Naive thymus-derived CD4-positive, alpha-beta T cell (primary cell): ENCODE data around the gene HEYL. TPM values are rescaled to one million over a fixed set of nuclear protein-coding genes. Genes with fewer than 3 reads are reported as not detected.

ENCODE experiments used
- ATAC-seq: fragments of 150-1000 bp; cut with Tn5 transposase; 2 replicates; pipeline ENCODE4 v1.10.0; 2021; ENCODE audit warnings: mild to moderate bottlenecking, moderate library complexity
- CTCF ChIA-PET: fragments of 350-600 bp; sonication (Branson Sonifier 250); formaldehyde crosslinking; loops from one replicate; lab custom pipeline; 2021; ENCODE audit warnings: antibody characterized with exemption; lab: Charles Lee
- POLR2A ChIA-PET: fragments of 350-600 bp; sonication (Branson Sonifier 250); formaldehyde crosslinking; loops from one replicate; lab custom pipeline; 2021; ENCODE audit warnings: antibody characterized with exemption, inconsistent platforms; lab: Charles Lee
- DNase-seq, 9 donors: peaks; one replicate each; pipeline versions ENCODE4 v3.0.0 to v3.0.0-alpha.2; 2020 to 2022; ENCODE audit warnings: mixed read lengths in 1 of 9
- H3K27ac ChIP-seq: one replicate; pipeline ENCODE4 v1.7.0; 2013; ENCODE audit warnings: mild to moderate bottlenecking, low read depth, low read length, moderate library complexity
- H3K27me3 ChIP-seq, 2 donors: one replicate each; pipeline ENCODE4 v1.7.0; 2013; ENCODE audit warnings: low read length in 2 of 2, mild to moderate bottlenecking in 2 of 2, moderate library complexity in 2 of 2; ENCODE audit not compliant: control insufficient read depth in 2 of 2, insufficient read depth in 2 of 2
- H3K36me3 ChIP-seq, 3 experiments: 1 replicate in 2 of 3; 2 replicates in 1 of 3; pipeline ENCODE4 v1.7.0; 2013; ENCODE audit warnings: low read length in 3 of 3, mild to moderate bottlenecking in 3 of 3, moderate library complexity in 1 of 3; ENCODE audit not compliant: insufficient read depth in 3 of 3, control insufficient read depth in 2 of 3
- H3K4me1 ChIP-seq, 2 donors: one replicate each; pipeline ENCODE4 v1.7.0; 2013; ENCODE audit warnings: low read length in 2 of 2, mild to moderate bottlenecking in 2 of 2, moderate library complexity in 1 of 2; ENCODE audit not compliant: control insufficient read depth in 2 of 2, insufficient read depth in 2 of 2
- H3K4me3 ChIP-seq: 2 replicates; pipeline ENCODE4 v1.7.0; 2013; ENCODE audit warnings: mild to moderate bottlenecking, low read length
- H3K9me3 ChIP-seq, 3 experiments: 1 replicate in 2 of 3; 2 replicates in 1 of 3; pipeline ENCODE4 v1.7.0; 2013; ENCODE audit warnings: low read length in 3 of 3; ENCODE audit not compliant: control insufficient read depth in 2 of 3
- H3K27ac Mint-ChIP-seq, 9 donors: one replicate each; pipeline ENCODE4 v1.8.0; 2020 to 2022; ENCODE audit warnings: mixed read lengths in 9 of 9, mild to moderate bottlenecking in 8 of 9, moderate library complexity in 5 of 9, inconsistent platforms in 2 of 9
- H3K27me3 Mint-ChIP-seq, 5 donors: one replicate each; pipeline ENCODE4 v1.8.0; 2021 to 2022; ENCODE audit warnings: mixed read lengths in 5 of 5, mild to moderate bottlenecking in 1 of 5
- H3K36me3 Mint-ChIP-seq, 5 donors: one replicate each; pipeline ENCODE4 v1.8.0; 2020 to 2022; ENCODE audit warnings: mixed read lengths in 5 of 5, mild to moderate bottlenecking in 3 of 5, inconsistent platforms in 1 of 5
- H3K4me1 Mint-ChIP-seq, 7 donors: one replicate each; pipeline ENCODE4 v1.8.0; 2020 to 2022; ENCODE audit warnings: mixed read lengths in 7 of 7, mild to moderate bottlenecking in 3 of 7, inconsistent platforms in 1 of 7
- H3K4me3 Mint-ChIP-seq, 10 donors: one replicate each; pipeline ENCODE4 v1.8.0; 2020 to 2022; ENCODE audit warnings: mild to moderate bottlenecking in 10 of 10, mixed read lengths in 10 of 10, moderate library complexity in 6 of 10, inconsistent platforms in 2 of 10
- H3K9me3 Mint-ChIP-seq, 11 donors: one replicate each; pipeline ENCODE4 v1.8.0; 2020 to 2022; ENCODE audit warnings: mixed read lengths in 11 of 11, mild to moderate bottlenecking in 4 of 11, inconsistent platforms in 1 of 11, moderate library complexity in 1 of 11
- intact Hi-C, 2 donors: fragments of 100-400 bp; cut with micrococcal nuclease; formaldehyde crosslinking; loops; one replicate each; pipeline ENCODE4 v1.15.1; 2023
- polyA plus RNA-seq, 2 donors: library from polyadenylated mRNA; unstranded; fragments of 300-500 nt; fragmentation: Illumina TruSeq; gene quantifications; one replicate each; pipeline ENCODE4 v1.2.3, GENCODE V29; 2021
- total RNA-seq, 6 experiments: library from RNA in 5 of 6; stranded (reverse) in 5 of 6; gene quantifications; 1 replicate in 5 of 6; 2 replicates in 1 of 6; pipeline ENCODE4 v1.2.3 and lab custom pipeline; 2021 to 2026

Gene HEYL
- total RNA-seq (under 1 TPM in 2 of 5 experiments, not detected in 3; 0.08 to 0.16 TPM), polyA plus RNA-seq (under 1 TPM in 1 of 2 donors, not detected in 1; 0.18 TPM), total RNA-seq (lab: John Stamatoyannopoulos, UW) (0.40 reads per million)

- no peaks in the 10 kb centered on the region for H3K9me3 ChIP-seq
- DNase-seq: peak; percentile 18 to 84 (median 38)
- ChIA-PET CTCF (interaction anchor here (0.7 kb wide), 1 partner anchor 31 kb away, joined by 4 read pairs; no protein-coding TSS in a partner anchor), POLR2A (no interaction called here)
- Mint-ChIP-seq H3K36me3 (no peaks in the 10 kb centered on the region), H3K4me3 (peak within 1 kb of the TSS; percentile 53 to 82 (median 65)), H3K9me3 (peaks cover 0 to 3% (median 0%) of the 10 kb centered on the region in 11 donors), H3K27ac (no peak within 1 kb of the TSS), H3K4me1 (peaks cover 0 to 4% (median 0%) of the 10 kb centered on the region in 7 donors), H3K27me3 (peaks cover 22 to 65% (median 27%) of the 10 kb centered on the region in 5 donors)
- H3K4me1 ChIP-seq: no peaks in the 10 kb centered on the region
- H3K27me3 ChIP-seq: no peaks in the 10 kb centered on the region
- intact Hi-C loops: no loop called here
- ATAC-seq: peak; percentile 80
- H3K27ac ChIP-seq: no peak within 1 kb of the TSS
- H3K4me3 ChIP-seq: peak within 1 kb of the TSS; percentile 30
- no peaks in the 10 kb centered on the region for H3K36me3 ChIP-seq
Measured at GRCh38 chr1:39639305-39640130, at the start of gene HEYL. Gene HEYL, minus strand, starts transcription at chr1:39639643. Its CDS starts 18 bp downstream, at chr1:39639625.

- ChIA-PET POLR2A (interaction anchor here (0.9 to 6.2 kb wide), 3 partner anchors 8 to 114 kb away, joined by 3 to 76 read pairs (median 4); no protein-coding TSS in a partner anchor), CTCF (interaction anchor here (0.7 to 1.3 kb wide), 2 partner anchors 9 to 31 kb away, joined by 3 to 7 read pairs; no protein-coding TSS in a partner anchor)
- intact Hi-C loops: no loop called here
- H3K27ac Mint-ChIP-seq: peak overlapping the region in 2 of 9 donors; percentile 34 to 86
- peaks cover 0 to 60% (median 21%) of the 10 kb centered on the region in 5 donors for H3K27me3 Mint-ChIP-seq
- peak overlapping the region in 3 of 10 donors; percentile 53 to 88 (median 74) for H3K4me3 Mint-ChIP-seq
- ATAC-seq: no peak
- Histone ChIP-seq H3K27ac (no peak overlapping the region), H3K36me3 (no peaks in the 10 kb centered on the region), H3K27me3 (no peaks in the 10 kb centered on the region), H3K9me3 (no peaks in the 10 kb centered on the region), H3K4me1 (peaks cover 21 to 44% of the 10 kb centered on the region in 2 donors), H3K4me3 (no peak overlapping the region)
- H3K4me1 Mint-ChIP-seq: peaks cover 25 to 48% (median 32%) of the 10 kb centered on the region in 7 donors
- H3K9me3 Mint-ChIP-seq: peaks cover 0 to 2% (median 0%) of the 10 kb centered on the region in 11 donors
- peaks cover 0 to 5% (median 3%) of the 10 kb centered on the region in 5 donors for H3K36me3 Mint-ChIP-seq
- no peak for DNase-seq
Measured at GRCh38 chr1:39689214-39689613, 49.8 kb upstream of the HEYL start.

GRCh38 chr1:39688706-39689105 is 49.3 kb upstream of the HEYL start:
- ChIA-PET POLR2A (interaction anchor here (0.5 to 6.2 kb wide), 2 partner anchors 7 to 533 kb away, joined by 4 to 76 read pairs; no protein-coding TSS in a partner anchor), CTCF (interaction anchor here (0.7 kb wide), 1 partner anchor 8 kb away, joined by 3 read pairs; no protein-coding TSS in a partner anchor)
- H3K9me3 Mint-ChIP-seq: peaks cover 0 to 2% (median 0%) of the 10 kb centered on the region in 11 donors
- intact Hi-C loops: no loop called here
- peaks cover 0 to 5% (median 3%) of the 10 kb centered on the region in 5 donors for H3K36me3 Mint-ChIP-seq
- Histone ChIP-seq H3K27ac (no peak overlapping the region), H3K4me1 (peaks cover 21 to 44% of the 10 kb centered on the region in 2 donors), H3K36me3 (no peaks in the 10 kb centered on the region), H3K4me3 (no peak overlapping the region), H3K9me3 (no peaks in the 10 kb centered on the region), H3K27me3 (no peaks in the 10 kb centered on the region)
- no peak overlapping the region for H3K4me3 Mint-ChIP-seq
- H3K27me3 Mint-ChIP-seq: peaks cover 0 to 57% (median 21%) of the 10 kb centered on the region in 5 donors
- DNase-seq: no peak
- H3K27ac Mint-ChIP-seq: peak overlapping the region in 3 of 9 donors; percentile 2 to 86 (median 35)
- no peak for ATAC-seq
- peaks cover 25 to 47% (median 31%) of the 10 kb centered on the region in 7 donors for H3K4me1 Mint-ChIP-seq

DNA sequence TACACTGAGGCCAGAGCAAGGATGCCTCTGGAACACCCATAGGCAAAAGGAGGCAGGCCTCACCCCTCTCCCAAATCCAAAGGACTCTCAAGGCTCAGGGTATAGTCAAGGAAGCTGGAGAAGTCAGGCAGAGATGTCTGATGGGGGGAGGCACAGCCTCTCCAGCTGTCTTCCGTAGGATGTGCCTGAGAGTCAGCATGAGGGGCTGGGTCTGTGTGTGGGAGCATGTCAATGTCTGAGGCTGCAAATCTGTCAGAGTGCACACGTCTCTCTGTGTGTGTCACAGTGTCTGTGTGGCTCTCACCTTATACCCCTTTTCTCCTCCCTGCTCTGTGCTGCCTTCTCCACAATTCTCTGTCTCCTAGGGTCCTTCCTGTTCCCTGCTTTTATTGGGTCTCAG is 47.8 kb upstream of the HEYL start:
- no peak for ATAC-seq
- intact Hi-C loops: no loop called here
- Histone ChIP-seq H3K9me3 (no peaks in the 10 kb centered on the region), H3K4me1 (peaks cover 21 to 39% of the 10 kb centered on the region in 2 donors), H3K27me3 (no peaks in the 10 kb centered on the region), H3K27ac (no peak overlapping the region), H3K4me3 (no peak overlapping the region), H3K36me3 (no peaks in the 10 kb centered on the region)
- peaks cover 0 to 12% (median 4%) of the 10 kb centered on the region in 5 donors for H3K36me3 Mint-ChIP-seq
- peaks cover 0 to 57% (median 30%) of the 10 kb centered on the region in 5 donors for H3K27me3 Mint-ChIP-seq
- peaks cover 23 to 50% (median 30%) of the 10 kb centered on the region in 7 donors for H3K4me1 Mint-ChIP-seq
- H3K27ac Mint-ChIP-seq: peak overlapping the region in 3 of 9 donors; percentile 4 to 65 (median 18)
- H3K9me3 Mint-ChIP-seq: peaks cover 0 to 2% (median 0%) of the 10 kb centered on the region in 11 donors
- no peak overlapping the region for H3K4me3 Mint-ChIP-seq
- ChIA-PET POLR2A (interaction anchor here (0.9 kb wide), 1 partner anchor 10 kb away, joined by 3 read pairs; no protein-coding TSS in a partner anchor), CTCF (interaction anchor here (0.9 kb wide), 1 partner anchor 15 kb away, joined by 3 read pairs; no protein-coding TSS in a partner anchor)
- DNase-seq: no peak

DNA sequence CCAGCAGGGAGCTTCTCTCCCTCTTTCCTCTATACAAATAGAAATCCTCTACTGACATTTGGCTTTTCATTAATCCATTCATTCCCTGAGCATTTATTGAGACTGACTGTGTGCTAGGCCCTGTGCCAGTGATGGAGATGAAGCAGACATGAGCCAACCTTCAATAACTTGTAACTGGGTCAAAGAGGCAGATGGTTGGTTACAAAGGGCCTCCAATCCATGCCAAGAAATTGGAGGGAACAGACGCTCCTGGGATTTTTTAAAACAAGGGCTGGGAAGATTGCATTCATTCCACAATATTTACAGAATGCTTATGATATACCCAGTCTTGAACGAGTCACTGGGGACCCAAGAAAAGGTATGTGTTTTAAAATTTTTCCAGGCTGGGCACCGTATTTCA is 45.6 kb upstream of the HEYL start:
- Mint-ChIP-seq H3K4me3 (peak overlapping the region in 8 of 10 donors; percentile 32 to 75 (median 59)), H3K27ac (peak overlapping the region in 5 of 9 donors; percentile 42 to 79 (median 65)), H3K27me3 (peaks cover 0 to 52% (median 29%) of the 10 kb centered on the region in 5 donors), H3K36me3 (peaks cover 0 to 12% (median 4%) of the 10 kb centered on the region in 5 donors), H3K9me3 (peaks cover 0 to 2% (median 0%) of the 10 kb centered on the region in 11 donors), H3K4me1 (peaks cover 21 to 57% (median 35%) of the 10 kb centered on the region in 7 donors)
- intact Hi-C loops: no loop called here
- Histone ChIP-seq H3K4me3 (no peak overlapping the region), H3K4me1 (peaks cover 3 to 42% of the 10 kb centered on the region in 2 donors), H3K9me3 (no peaks in the 10 kb centered on the region), H3K27ac (no peak overlapping the region), H3K36me3 (no peaks in the 10 kb centered on the region), H3K27me3 (no peaks in the 10 kb centered on the region)
- ChIA-PET CTCF (interaction anchor here (3.5 kb wide), 1 partner anchor 13 kb away, joined by 13 read pairs; the partner anchor contains the start of gene NT5C1A), POLR2A (interaction anchor here (2.0 to 8.2 kb wide), 2 partner anchors 7 to 53 kb away, joined by 6 to 76 read pairs; partner anchors contain the start of genes HPCAL4 and PPIE)
- no peak for DNase-seq
- ATAC-seq: no peak

DNA sequence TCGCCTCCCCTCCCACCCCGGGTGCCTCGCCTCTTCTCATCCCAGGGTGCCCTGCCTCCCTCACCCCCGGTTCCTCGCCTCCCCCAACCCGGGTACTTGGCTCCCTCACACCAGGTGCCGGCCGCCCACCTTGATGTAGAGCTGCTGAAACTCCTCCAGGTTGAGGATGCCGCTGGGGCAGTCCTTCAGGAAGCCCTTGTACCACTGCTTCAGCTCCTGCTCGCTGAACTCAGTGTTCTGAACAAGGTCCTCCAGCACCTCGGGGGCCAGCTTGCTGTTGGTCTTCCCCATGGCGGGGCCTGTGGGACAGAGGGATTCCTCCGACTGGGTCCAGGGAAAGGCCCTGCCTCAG is 44.8 kb upstream of the HEYL start:
- no peak for ATAC-seq

More for the DNA sequence above, 44.8 kb upstream of the HEYL start:
- peaks cover 0 to 12% (median 4%) of the 10 kb centered on the region in 5 donors for H3K36me3 Mint-ChIP-seq
- peak overlapping the region in 5 of 9 donors; percentile 42 to 79 (median 65) for H3K27ac Mint-ChIP-seq
- ChIA-PET POLR2A (interaction anchor here (1.1 to 8.2 kb wide), 3 partner anchors 8 to 54 kb away, joined by 3 to 76 read pairs (median 6); partner anchors contain the start of genes HPCAL4, NT5C1A and PPIE), CTCF (interaction anchor here (0.7 to 3.5 kb wide), 2 partner anchors 12 to 73 kb away, joined by 3 to 13 read pairs; partner anchors contain the start of gene NT5C1A)
- no peak for DNase-seq
- H3K4me3 Mint-ChIP-seq: peak overlapping the region in 8 of 10 donors; percentile 32 to 75 (median 59)
- Histone ChIP-seq H3K4me1 (peaks cover 0 to 41% of the 10 kb centered on the region in 2 donors), H3K4me3 (no peak overlapping the region), H3K27ac (no peak overlapping the region), H3K9me3 (no peaks in the 10 kb centered on the region), H3K27me3 (no peaks in the 10 kb centered on the region), H3K36me3 (peaks cover 0 to 3% (median 0%) of the 10 kb centered on the region in 3 experiments)
- peaks cover 0 to 2% (median 0%) of the 10 kb centered on the region in 11 donors for H3K9me3 Mint-ChIP-seq
- H3K4me1 Mint-ChIP-seq: peaks cover 15 to 55% (median 35%) of the 10 kb centered on the region in 7 donors
- intact Hi-C loops: loop anchor here in 1 of 2 donors (1.0 to 5.0 kb wide), 4 partner anchors 8 to 1682 kb away; partner anchors contain the start of gene NT5C1A
- H3K27me3 Mint-ChIP-seq: peaks cover 0 to 50% (median 26%) of the 10 kb centered on the region in 5 donors
